HCT116 (cell line): Measurements from ENCODE around the gene COL4A3.

Experiments
- ATF3 ChIP-seq: IDR thresholded peaks from 2 replicates; pipeline ENCODE4 v1.6.1; 2012
- CEBPB ChIP-seq: IDR thresholded peaks from 2 replicates; pipeline ENCODE4 v1.6.1; 2012; ENCODE audit warnings: low read depth
- CTCF ChIP-seq, 3 experiments: fragments of 200-600 bp in 1 of 3; sonication (generic) in 1 of 3; IDR thresholded peaks in 2 of 3; conservative IDR thresholded peaks in 1 of 3; 2 replicates each; pipeline ENCODE4 v1.5.1; 2012 to 2017; ENCODE audit warnings: low read depth in 2 of 3, low read length in 2 of 3, antibody characterized with exemption in 1 of 3, borderline replicate concordance in 1 of 3, control low read depth in 1 of 3, mild to moderate bottlenecking in 1 of 3, mixed read lengths in 1 of 3, mixed run types in 1 of 3, moderate library complexity in 1 of 3; ENCODE audit not compliant: insufficient read depth in 1 of 3
- EZH2 ChIP-seq: fragments of 200-600 bp; sonication (generic); IDR thresholded peaks from 2 replicates; pipeline ENCODE4 v1.6.1; 2017; ENCODE audit warnings: antibody characterized with exemption, mixed run types
- EZH2phosphoT487 ChIP-seq: fragments of 200-600 bp; IDR thresholded peaks from 2 replicates; pipeline ENCODE4 v1.6.1; 2018; ENCODE audit warnings: antibody characterized with exemption, borderline replicate concordance
- JUND ChIP-seq: IDR thresholded peaks from 2 replicates; pipeline ENCODE4 v1.6.1; 2012
- MAX ChIP-seq: IDR thresholded peaks from 2 replicates; pipeline ENCODE4 v1.6.1; 2012
- POLR2A ChIP-seq: IDR thresholded peaks from 2 replicates; pipeline ENCODE4 v1.7.0; 2011; ENCODE audit warnings: borderline replicate concordance; ENCODE audit not compliant: insufficient read depth, insufficient read length; ENCODE audit errors: extremely low read depth
- POLR2AphosphoS5 ChIP-seq: IDR thresholded peaks from 2 replicates; pipeline ENCODE4 v1.6.1; 2011; ENCODE audit warnings: mild to moderate bottlenecking, low read depth, low read length, moderate library complexity
- RAD21 ChIP-seq: IDR thresholded peaks from 2 replicates; pipeline ENCODE4 v1.6.1; 2012; ENCODE audit warnings: low read depth, mild to moderate bottlenecking
- SRF ChIP-seq: IDR thresholded peaks from 2 replicates; pipeline ENCODE4 v1.6.1; 2012; ENCODE audit warnings: low read depth
- YY1 ChIP-seq: IDR thresholded peaks from 2 replicates; pipeline ENCODE4 v1.6.1; 2011; ENCODE audit warnings: low read length, low read depth, moderate library complexity, mild to moderate bottlenecking; ENCODE audit not compliant: insufficient replicate concordance; ENCODE audit errors: extremely low read depth
- ZFX ChIP-seq: fragments of 450-650 bp; IDR thresholded peaks from 2 replicates; pipeline ENCODE4 v1.6.1; 2017

GRCh38 chr2:227349989-227350612, 185.7 kb downstream of the COL4A3 start:
- TF ChIP-seq POLR2A, result no peak
- TF ChIP-seq CTCF (IDR thresholded peaks at IDR 0.05 in 2 of 3, conservative IDR thresholded peaks at IDR 0.05 in 1 of 3; ENCODE audit: borderline replicate concordance in 1 of 3, insufficient read depth in 1 of 3, low read depth in 2 of 3, low read length in 2 of 3), result no peak
- no peak for TF ChIP-seq ZFX
- no peak for TF ChIP-seq MAX
- no peak for TF ChIP-seq YY1
- no peak for TF ChIP-seq POLR2AphosphoS5
- TF ChIP-seq RAD21, result no peak
- TF ChIP-seq EZH2phosphoT487, result no peak
- no peak for TF ChIP-seq CEBPB
- no peak for TF ChIP-seq JUND
- no peak for TF ChIP-seq EZH2
- no peak for TF ChIP-seq ATF3
- TF ChIP-seq SRF, result no peak
